ENCODE results near the gene CREG2. TPM values are rescaled to one million over a fixed set of nuclear protein-coding genes. Genes with fewer than 3 reads are reported as not detected.

CREG2 gene
- total RNA-seq, 1 donor from 2014 or later, result 0.65 TPM

DNA sequence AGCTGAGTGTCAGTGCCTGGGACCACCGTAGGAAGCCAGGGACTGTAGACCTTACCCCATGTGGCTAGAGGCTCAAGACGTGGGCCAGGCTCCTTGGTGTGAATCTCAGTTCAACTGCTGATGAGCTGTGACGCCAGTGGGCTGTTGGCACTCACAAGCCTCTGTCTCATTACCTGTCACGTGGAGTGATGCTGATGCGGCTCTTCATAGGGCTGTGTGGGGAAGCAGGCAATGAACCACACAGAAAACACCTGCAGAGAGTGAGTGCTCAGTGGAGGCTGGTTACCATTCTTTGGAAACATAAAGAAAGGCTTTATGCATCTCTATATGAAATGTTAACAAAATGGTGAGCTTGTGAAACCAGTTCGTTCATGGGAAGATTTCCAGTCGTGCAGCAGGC, 36.1 kb downstream of the CREG2 start:
- H3K27ac Mint-ChIP-seq, result no peak overlapping the region
- no peak overlapping the region for H3K4me3 Mint-ChIP-seq (ENCODE audit: low read depth)
- no peaks in the 10 kb centered on the region for H3K36me3 Mint-ChIP-seq (ENCODE audit: insufficient read depth)
- no peaks in the 10 kb centered on the region for H3K4me1 Mint-ChIP-seq (ENCODE audit: low read depth)
- no peak for DNase-seq (ENCODE audit: low spot score, unreplicated experiment)
- TF ChIP-seq, protein P1, sequence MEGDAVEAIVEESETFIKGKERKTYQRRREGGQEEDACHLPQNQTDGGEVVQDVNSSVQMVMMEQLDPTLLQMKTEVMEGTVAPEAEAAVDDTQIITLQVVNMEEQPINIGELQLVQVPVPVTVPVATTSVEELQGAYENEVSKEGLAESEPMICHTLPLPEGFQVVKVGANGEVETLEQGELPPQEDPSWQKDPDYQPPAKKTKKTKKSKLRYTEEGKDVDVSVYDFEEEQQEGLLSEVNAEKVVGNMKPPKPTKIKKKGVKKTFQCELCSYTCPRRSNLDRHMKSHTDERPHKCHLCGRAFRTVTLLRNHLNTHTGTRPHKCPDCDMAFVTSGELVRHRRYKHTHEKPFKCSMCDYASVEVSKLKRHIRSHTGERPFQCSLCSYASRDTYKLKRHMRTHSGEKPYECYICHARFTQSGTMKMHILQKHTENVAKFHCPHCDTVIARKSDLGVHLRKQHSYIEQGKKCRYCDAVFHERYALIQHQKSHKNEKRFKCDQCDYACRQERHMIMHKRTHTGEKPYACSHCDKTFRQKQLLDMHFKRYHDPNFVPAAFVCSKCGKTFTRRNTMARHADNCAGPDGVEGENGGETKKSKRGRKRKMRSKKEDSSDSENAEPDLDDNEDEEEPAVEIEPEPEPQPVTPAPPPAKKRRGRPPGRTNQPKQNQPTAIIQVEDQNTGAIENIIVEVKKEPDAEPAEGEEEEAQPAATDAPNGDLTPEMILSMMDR (IDR thresholded peaks at IDR 0.05; ENCODE audit: unreplicated experiment), result no peak
- H3K9me3 Mint-ChIP-seq (ENCODE audit: low read depth), result no peaks in the 10 kb centered on the region
- peaks cover 3% of the 10 kb centered on the region for H3K27me3 Mint-ChIP-seq

DNA sequence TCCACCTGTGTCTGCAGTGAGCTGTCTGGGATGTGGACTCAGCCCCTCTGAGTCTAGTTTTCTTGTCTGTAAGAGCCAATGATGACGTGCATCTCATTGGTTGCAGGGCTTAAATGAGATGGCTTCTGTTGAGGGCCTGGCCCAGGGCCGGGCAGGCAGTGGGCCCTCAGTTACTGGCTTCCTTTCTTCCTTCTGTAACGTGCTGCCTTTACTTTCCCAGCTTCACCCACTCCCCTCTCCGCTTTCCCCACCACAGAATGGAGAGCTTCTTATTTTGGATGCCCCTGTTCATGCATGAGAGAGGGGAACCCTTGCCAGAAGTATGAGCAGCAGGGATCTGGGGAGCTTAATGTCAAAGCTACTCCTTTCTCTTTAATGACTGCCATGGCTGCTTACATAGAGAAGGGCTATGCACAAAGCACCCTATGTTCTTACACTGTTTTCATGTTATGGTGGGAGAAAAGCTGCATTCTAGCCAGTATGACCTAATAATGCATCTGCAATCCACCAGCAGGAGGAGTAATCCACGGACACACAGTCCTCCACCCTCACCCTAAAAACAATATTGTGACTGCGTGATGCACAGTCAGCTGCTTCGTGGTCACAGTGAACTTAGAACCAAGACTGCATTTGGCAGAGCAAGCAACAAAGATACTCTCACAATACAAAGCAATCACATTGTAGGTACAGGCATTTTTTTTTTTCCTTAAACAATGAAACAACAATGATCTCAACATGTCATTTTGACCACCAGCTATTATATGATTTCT, 37.2 kb downstream of the CREG2 start:
- H3K27me3 Mint-ChIP-seq, result no peaks in the 10 kb centered on the region
- no peaks in the 10 kb centered on the region for H3K36me3 Mint-ChIP-seq (ENCODE audit: insufficient read depth)
- H3K4me3 Mint-ChIP-seq (ENCODE audit: low read depth), result no peak overlapping the region
- TF ChIP-seq, protein P1 (IDR thresholded peaks at IDR 0.05; ENCODE audit: unreplicated experiment), result peak; percentile 28
- DNase-seq (ENCODE audit: low spot score, unreplicated experiment), result no peak
- H3K9me3 Mint-ChIP-seq (ENCODE audit: low read depth), result no peaks in the 10 kb centered on the region
- H3K27ac Mint-ChIP-seq, result no peak overlapping the region
- H3K4me1 Mint-ChIP-seq (ENCODE audit: low read depth), result no peaks in the 10 kb centered on the region

DNA sequence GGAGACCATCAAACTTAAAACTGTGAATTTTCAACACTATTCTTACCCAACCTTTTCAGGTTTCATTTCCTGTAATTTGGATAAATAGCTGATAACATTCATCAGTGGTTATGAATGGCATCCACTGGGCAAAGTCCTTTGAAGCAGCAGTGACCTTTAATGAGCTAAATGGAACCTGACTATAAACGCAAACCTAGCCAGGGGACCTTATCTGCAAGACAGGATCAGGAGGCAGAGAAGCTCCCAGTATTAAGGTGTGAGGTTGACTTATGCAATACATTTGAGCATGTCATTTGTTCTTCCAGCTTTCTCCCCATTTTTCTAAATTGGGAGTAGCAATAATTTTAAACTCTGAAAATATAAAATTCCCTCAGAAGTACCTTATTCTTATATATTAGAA, 38.4 kb downstream of the CREG2 start:
- Mint-ChIP-seq H3K36me3 (ENCODE audit: insufficient read depth) (no peaks in the 10 kb centered on the region), H3K27ac (no peak overlapping the region), H3K4me3 (ENCODE audit: low read depth) (no peak overlapping the region), H3K27me3 (no peaks in the 10 kb centered on the region), H3K4me1 (ENCODE audit: low read depth) (no peaks in the 10 kb centered on the region), H3K9me3 (ENCODE audit: low read depth) (no peaks in the 10 kb centered on the region)
- TF ChIP-seq, protein P1 (IDR thresholded peaks at IDR 0.05; ENCODE audit: unreplicated experiment), result no peak
- no peak for DNase-seq (ENCODE audit: low spot score, unreplicated experiment)

GRCh38 chr2:101346909-101347308, 40.4 kb downstream of the CREG2 start:
- H3K36me3 Mint-ChIP-seq (ENCODE audit: insufficient read depth), result no peaks in the 10 kb centered on the region
- no peaks in the 10 kb centered on the region for H3K9me3 Mint-ChIP-seq (ENCODE audit: low read depth)
- no peaks in the 10 kb centered on the region for H3K27me3 Mint-ChIP-seq
- H3K27ac Mint-ChIP-seq, result no peak overlapping the region
- no peak for DNase-seq (ENCODE audit: low spot score, unreplicated experiment)
- H3K4me3 Mint-ChIP-seq (ENCODE audit: low read depth), result no peak overlapping the region
- TF ChIP-seq, protein P1 (IDR thresholded peaks at IDR 0.05; ENCODE audit: unreplicated experiment), result no peak
- H3K4me1 Mint-ChIP-seq (ENCODE audit: low read depth), result no peaks in the 10 kb centered on the region

GRCh38 chr2:101344137-101344536, 43.2 kb downstream of the CREG2 start:
- peaks cover 14% of the 10 kb centered on the region for H3K4me1 Mint-ChIP-seq (ENCODE audit: low read depth)
- no peak for DNase-seq (ENCODE audit: low spot score, unreplicated experiment)
- no peaks in the 10 kb centered on the region for H3K9me3 Mint-ChIP-seq (ENCODE audit: low read depth)
- no peaks in the 10 kb centered on the region for H3K27me3 Mint-ChIP-seq
- H3K36me3 Mint-ChIP-seq (ENCODE audit: insufficient read depth), result no peaks in the 10 kb centered on the region
- H3K27ac Mint-ChIP-seq, result no peak overlapping the region
- TF ChIP-seq, protein P1 (IDR thresholded peaks at IDR 0.05; ENCODE audit: unreplicated experiment), result no peak
- H3K4me3 Mint-ChIP-seq (ENCODE audit: low read depth), result no peak overlapping the region
